GM18909 (cell line): ENCODE data around the gene PFAS.

Experiments
- ATAC-seq: cut with Tn5 transposase; IDR thresholded peaks from one replicate; pipeline ENCODE4 v1.9.1; 2021; ENCODE audit warnings: mild to moderate bottlenecking; ENCODE audit not compliant: unreplicated experiment, poor library complexity

The PFAS gene

GRCh38 chr17:8294361-8294760 lies 45.3 kb downstream of the PFAS start:
- ATAC-seq, result no peak

GRCh38 chr17:8294814-8295316 lies 45.8 kb downstream of the PFAS start:
- ATAC-seq, result no peak

GRCh38 chr17:8300226-8300625 lies 51.1 kb downstream of the PFAS start:
- ATAC-seq, result no peak

- no peak for ATAC-seq
Observed at GRCh38 chr17:8300627-8301242, 51.6 kb downstream of the PFAS start.

GRCh38 chr17:8310601-8311123 lies 61.6 kb downstream of the PFAS start:
- no peak for ATAC-seq

GRCh38 chr17:8311131-8311790 lies 62.2 kb downstream of the PFAS start:
- no peak for ATAC-seq

GRCh38 chr17:8312251-8312650 lies 63.2 kb downstream of the PFAS start:
- ATAC-seq, result no peak

GRCh38 chr17:8312726-8313600 lies 63.9 kb downstream of the PFAS start:
- ATAC-seq, result no peak

- ATAC-seq, result no peak
Observed at GRCh38 chr17:8314797-8315763, 66.0 kb downstream of the PFAS start.

GRCh38 chr17:8315764-8316217 lies 66.7 kb downstream of the PFAS start:
- no peak for ATAC-seq

GRCh38 chr17:8318010-8318935 lies 69.2 kb downstream of the PFAS start:
- no peak for ATAC-seq
